ENCODE measurements around the gene NFE2L3.

DNA sequence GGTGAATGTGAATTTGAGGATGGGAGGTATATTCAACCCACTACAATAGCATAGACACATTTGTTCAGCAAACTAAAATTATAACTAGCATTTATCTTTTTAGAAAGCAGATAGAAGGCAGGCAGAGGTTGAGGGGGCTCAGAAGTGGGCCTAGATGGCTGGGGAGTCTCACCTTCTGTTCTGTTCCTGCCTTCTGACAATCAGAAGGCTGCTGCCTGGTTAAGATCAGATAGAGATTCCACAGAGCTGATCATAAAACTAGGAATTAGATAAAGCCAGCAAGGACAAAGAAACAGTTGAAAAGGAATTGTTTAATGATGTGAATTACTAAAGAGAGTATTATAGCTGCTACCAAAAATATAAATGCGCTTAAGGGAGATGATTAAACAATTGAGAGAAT lies 11.6 kb upstream of the NFE2L3 start:
- TF ChIP-seq, protein P1, sequence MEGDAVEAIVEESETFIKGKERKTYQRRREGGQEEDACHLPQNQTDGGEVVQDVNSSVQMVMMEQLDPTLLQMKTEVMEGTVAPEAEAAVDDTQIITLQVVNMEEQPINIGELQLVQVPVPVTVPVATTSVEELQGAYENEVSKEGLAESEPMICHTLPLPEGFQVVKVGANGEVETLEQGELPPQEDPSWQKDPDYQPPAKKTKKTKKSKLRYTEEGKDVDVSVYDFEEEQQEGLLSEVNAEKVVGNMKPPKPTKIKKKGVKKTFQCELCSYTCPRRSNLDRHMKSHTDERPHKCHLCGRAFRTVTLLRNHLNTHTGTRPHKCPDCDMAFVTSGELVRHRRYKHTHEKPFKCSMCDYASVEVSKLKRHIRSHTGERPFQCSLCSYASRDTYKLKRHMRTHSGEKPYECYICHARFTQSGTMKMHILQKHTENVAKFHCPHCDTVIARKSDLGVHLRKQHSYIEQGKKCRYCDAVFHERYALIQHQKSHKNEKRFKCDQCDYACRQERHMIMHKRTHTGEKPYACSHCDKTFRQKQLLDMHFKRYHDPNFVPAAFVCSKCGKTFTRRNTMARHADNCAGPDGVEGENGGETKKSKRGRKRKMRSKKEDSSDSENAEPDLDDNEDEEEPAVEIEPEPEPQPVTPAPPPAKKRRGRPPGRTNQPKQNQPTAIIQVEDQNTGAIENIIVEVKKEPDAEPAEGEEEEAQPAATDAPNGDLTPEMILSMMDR (IDR thresholded peaks at IDR 0.05; ENCODE audit: borderline replicate concordance, extremely low read depth, low read length, poor library complexity, severe bottlenecking): no peak
- no peak for TF ChIP-seq EZH2 (IDR thresholded peaks at IDR 0.05; ENCODE audit: borderline replicate concordance, low read depth, low read length, severe bottlenecking)

Data from DND-41 (cell line).